WTC11 (cell line): Measurements from ENCODE around the gene IFNL4.
"Not testable (repeated sequence)": the region's sequence is repeated elsewhere in the genome, so short reads cannot be mapped to it uniquely, and the experiment has no call there.

Experiments
- ATF3 ChIP-seq: sonication (generic); formaldehyde crosslinking; conservative IDR thresholded peaks from 2 replicates; pipeline ENCODE4 v1.8.1; 2022; ENCODE audit warnings: mild to moderate bottlenecking, missing genetic modification reagents
- CREM ChIP-seq: sonication (generic); formaldehyde crosslinking; IDR thresholded peaks from 2 replicates; pipeline ENCODE4 v1.8.1; 2022; ENCODE audit warnings: mild to moderate bottlenecking, missing genetic modification reagents, moderate library complexity
- ELF4 ChIP-seq: sonication (generic); formaldehyde crosslinking; IDR thresholded peaks from 2 replicates; pipeline ENCODE4 v1.8.1; 2022; ENCODE audit warnings: low read depth, mild to moderate bottlenecking, moderate library complexity, missing genetic modification reagents
- ERG ChIP-seq: fragments of 250-450 bp; sonication (Bioruptor Pico); IDR thresholded peaks from 2 replicates; pipeline ENCODE4 v1.8.0; 2021; ENCODE audit warnings: mild to moderate bottlenecking
- HMGXB4 ChIP-seq: sonication (generic); formaldehyde crosslinking; IDR thresholded peaks from 2 replicates; pipeline ENCODE4 v1.8.1; 2023; ENCODE audit warnings: mild to moderate bottlenecking, moderate library complexity, missing genetic modification reagents
- TCF7 ChIP-seq: sonication (generic); formaldehyde crosslinking; IDR thresholded peaks from 2 replicates; pipeline ENCODE4 v1.8.0; 2022; ENCODE audit warnings: mild to moderate bottlenecking, low read depth, missing genetic modification reagents, moderate library complexity
- USF1 ChIP-seq: sonication (generic); formaldehyde crosslinking; IDR thresholded peaks from 2 replicates; pipeline ENCODE4 v1.8.0; 2022; ENCODE audit warnings: mild to moderate bottlenecking, missing genetic modification reagents
- ZNF317 ChIP-seq: sonication (generic); formaldehyde crosslinking; IDR thresholded peaks from 2 replicates; pipeline ENCODE4 v1.8.1; 2023; ENCODE audit warnings: low read depth, mild to moderate bottlenecking, moderate library complexity, missing genetic modification reagents, borderline replicate concordance
- TF ChIP-seq, protein P1 (sequence below): fragments of 200-600 bp; IDR thresholded peaks from 2 replicates; pipeline ENCODE4 v1.8.0; 2022; ENCODE audit warnings: antibody characterized with exemption
- TF ChIP-seq, protein P2 (sequence below): sonication (generic); formaldehyde crosslinking; IDR thresholded peaks from 2 replicates; pipeline ENCODE4 v1.8.0; 2022; ENCODE audit warnings: mild to moderate bottlenecking, missing genetic modification reagents
- TF ChIP-seq, protein P3 (sequence below): sonication (generic); formaldehyde crosslinking; IDR thresholded peaks from 2 replicates; pipeline ENCODE4 v1.8.1; 2023; ENCODE audit warnings: mild to moderate bottlenecking, missing genetic modification reagents, moderate library complexity
- TF ChIP-seq, protein P4 (sequence below): sonication (generic); formaldehyde crosslinking; IDR thresholded peaks from 2 replicates; pipeline ENCODE4 v1.8.1; 2022; ENCODE audit warnings: mild to moderate bottlenecking, moderate library complexity, missing genetic modification reagents
- TF ChIP-seq, protein P5 (sequence below): sonication (generic); formaldehyde crosslinking; IDR thresholded peaks from 2 replicates; pipeline ENCODE4 v1.8.0; 2023; ENCODE audit warnings: missing genetic modification reagents

GRCh38 chr19:39245166-39245565 is 3.5 kb downstream of the IFNL4 start:
- TF ChIP-seq, protein P1, sequence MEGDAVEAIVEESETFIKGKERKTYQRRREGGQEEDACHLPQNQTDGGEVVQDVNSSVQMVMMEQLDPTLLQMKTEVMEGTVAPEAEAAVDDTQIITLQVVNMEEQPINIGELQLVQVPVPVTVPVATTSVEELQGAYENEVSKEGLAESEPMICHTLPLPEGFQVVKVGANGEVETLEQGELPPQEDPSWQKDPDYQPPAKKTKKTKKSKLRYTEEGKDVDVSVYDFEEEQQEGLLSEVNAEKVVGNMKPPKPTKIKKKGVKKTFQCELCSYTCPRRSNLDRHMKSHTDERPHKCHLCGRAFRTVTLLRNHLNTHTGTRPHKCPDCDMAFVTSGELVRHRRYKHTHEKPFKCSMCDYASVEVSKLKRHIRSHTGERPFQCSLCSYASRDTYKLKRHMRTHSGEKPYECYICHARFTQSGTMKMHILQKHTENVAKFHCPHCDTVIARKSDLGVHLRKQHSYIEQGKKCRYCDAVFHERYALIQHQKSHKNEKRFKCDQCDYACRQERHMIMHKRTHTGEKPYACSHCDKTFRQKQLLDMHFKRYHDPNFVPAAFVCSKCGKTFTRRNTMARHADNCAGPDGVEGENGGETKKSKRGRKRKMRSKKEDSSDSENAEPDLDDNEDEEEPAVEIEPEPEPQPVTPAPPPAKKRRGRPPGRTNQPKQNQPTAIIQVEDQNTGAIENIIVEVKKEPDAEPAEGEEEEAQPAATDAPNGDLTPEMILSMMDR = not testable (repeated sequence)
- not testable (repeated sequence) for TF ChIP-seq USF1 (CRISPR knock-in tag); HMGXB4 (CRISPR knock-in tag); ATF3 (CRISPR knock-in tag); CREM; ELF4; ZNF317; ERG; TCF7 (CRISPR knock-in tag)
- TF ChIP-seq, protein P2, sequence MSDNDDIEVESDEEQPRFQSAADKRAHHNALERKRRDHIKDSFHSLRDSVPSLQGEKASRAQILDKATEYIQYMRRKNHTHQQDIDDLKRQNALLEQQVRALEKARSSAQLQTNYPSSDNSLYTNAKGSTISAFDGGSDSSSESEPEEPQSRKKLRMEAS (CRISPR knock-in tag) = not testable (repeated sequence)
- TF ChIP-seq, protein P3, sequence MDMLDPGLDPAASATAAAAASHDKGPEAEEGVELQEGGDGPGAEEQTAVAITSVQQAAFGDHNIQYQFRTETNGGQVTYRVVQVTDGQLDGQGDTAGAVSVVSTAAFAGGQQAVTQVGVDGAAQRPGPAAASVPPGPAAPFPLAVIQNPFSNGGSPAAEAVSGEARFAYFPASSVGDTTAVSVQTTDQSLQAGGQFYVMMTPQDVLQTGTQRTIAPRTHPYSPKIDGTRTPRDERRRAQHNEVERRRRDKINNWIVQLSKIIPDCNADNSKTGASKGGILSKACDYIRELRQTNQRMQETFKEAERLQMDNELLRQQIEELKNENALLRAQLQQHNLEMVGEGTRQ = not testable (repeated sequence)
- TF ChIP-seq, protein P4, sequence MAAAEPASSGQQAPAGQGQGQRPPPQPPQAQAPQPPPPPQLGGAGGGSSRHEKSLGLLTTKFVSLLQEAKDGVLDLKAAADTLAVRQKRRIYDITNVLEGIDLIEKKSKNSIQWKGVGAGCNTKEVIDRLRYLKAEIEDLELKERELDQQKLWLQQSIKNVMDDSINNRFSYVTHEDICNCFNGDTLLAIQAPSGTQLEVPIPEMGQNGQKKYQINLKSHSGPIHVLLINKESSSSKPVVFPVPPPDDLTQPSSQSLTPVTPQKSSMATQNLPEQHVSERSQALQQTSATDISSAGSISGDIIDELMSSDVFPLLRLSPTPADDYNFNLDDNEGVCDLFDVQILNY (CRISPR knock-in tag) = not testable (repeated sequence)
- TF ChIP-seq, protein P5, sequence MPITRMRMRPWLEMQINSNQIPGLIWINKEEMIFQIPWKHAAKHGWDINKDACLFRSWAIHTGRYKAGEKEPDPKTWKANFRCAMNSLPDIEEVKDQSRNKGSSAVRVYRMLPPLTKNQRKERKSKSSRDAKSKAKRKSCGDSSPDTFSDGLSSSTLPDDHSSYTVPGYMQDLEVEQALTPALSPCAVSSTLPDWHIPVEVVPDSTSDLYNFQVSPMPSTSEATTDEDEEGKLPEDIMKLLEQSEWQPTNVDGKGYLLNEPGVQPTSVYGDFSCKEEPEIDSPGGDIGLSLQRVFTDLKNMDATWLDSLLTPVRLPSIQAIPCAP = not testable (repeated sequence)
